Right lobe of liver (tissue), 4 donors: ENCODE results near the gene AAGAB.

ENCODE experiments used
- POLR2A ChIP-seq: fragments of 450-650 bp; IDR thresholded peaks from one replicate; pipeline ENCODE4 v1.6.1; 2017; ENCODE audit warnings: antibody characterized with exemption, mild to moderate bottlenecking
- TF ChIP-seq, protein P1 (sequence below), 4 donors: fragments of 200-600 bp in 3 of 4; fragments of 450-650 bp in 1 of 4; IDR thresholded peaks; one replicate each; pipeline versions ENCODE4 v1.5.1 to v1.8.0; 2016 to 2022; ENCODE audit warnings: antibody characterized with exemption in 4 of 4, mild to moderate bottlenecking in 2 of 4
- donor health status: DM: no; HTN: no; CAD: no.
- donor health status: DM: no; HTN: no; CAD: no.
- donor health status: DM: no; HTN: yes; CAD: no.

DNA sequence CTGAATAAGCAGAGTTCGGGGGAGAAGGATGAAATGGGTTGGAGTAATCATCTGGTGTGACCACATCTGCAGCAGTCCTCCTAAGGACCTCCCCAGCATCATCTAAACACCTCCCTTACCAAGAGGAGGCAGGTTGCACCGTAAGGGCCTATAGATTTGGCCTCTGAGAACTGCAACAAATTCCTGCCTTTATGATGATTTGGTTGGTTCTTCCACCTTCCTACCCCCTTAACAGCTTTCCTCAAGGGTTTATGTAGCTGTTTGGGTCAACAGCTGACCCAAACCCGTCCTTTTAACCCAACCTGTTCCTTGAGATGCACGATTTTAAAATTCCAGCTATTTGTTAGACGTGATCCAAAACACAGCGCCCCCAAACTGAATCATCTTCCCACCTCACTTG lies 58.2 kb downstream of the AAGAB start:
- TF ChIP-seq, protein P1, sequence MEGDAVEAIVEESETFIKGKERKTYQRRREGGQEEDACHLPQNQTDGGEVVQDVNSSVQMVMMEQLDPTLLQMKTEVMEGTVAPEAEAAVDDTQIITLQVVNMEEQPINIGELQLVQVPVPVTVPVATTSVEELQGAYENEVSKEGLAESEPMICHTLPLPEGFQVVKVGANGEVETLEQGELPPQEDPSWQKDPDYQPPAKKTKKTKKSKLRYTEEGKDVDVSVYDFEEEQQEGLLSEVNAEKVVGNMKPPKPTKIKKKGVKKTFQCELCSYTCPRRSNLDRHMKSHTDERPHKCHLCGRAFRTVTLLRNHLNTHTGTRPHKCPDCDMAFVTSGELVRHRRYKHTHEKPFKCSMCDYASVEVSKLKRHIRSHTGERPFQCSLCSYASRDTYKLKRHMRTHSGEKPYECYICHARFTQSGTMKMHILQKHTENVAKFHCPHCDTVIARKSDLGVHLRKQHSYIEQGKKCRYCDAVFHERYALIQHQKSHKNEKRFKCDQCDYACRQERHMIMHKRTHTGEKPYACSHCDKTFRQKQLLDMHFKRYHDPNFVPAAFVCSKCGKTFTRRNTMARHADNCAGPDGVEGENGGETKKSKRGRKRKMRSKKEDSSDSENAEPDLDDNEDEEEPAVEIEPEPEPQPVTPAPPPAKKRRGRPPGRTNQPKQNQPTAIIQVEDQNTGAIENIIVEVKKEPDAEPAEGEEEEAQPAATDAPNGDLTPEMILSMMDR (IDR thresholded peaks at IDR 0.05) = no peak
- TF ChIP-seq POLR2A = no peak
